PC-9 (cell line): Measurements from ENCODE around the gene CHSY1. TPM values are rescaled to one million over a fixed set of nuclear protein-coding genes. Genes with fewer than 3 reads are reported as not detected.

Source experiments
- BruUV-seq: library from RNA; stranded (reverse); fragments of 400-500 nt; replicated peaks from 2 replicates; lab custom pipeline; 2021; lab: Mats Ljungman, UMichigan
- CTCF ChIA-PET: fragments of 300-600 bp; sonication (Branson Sonifier 250); formaldehyde crosslinking; loops from one replicate; lab custom pipeline; 2022; ENCODE audit warnings: antibody characterized with exemption; lab: Charles Lee
- POLR2A ChIA-PET: fragments of 300-600 bp; sonication (Branson Sonifier 250); formaldehyde crosslinking; loops from one replicate; lab custom pipeline; 2022; ENCODE audit warnings: antibody characterized with exemption; ENCODE audit not compliant: unreplicated experiment; lab: Charles Lee
- DNase-seq, 2 experiments: peaks; one replicate each; pipeline versions ENCODE4 v3.0.0 to v3.0.0-alpha.2; 2015 to 2022; ENCODE audit warnings: mixed read lengths in 1 of 2
- H2AFZ ChIP-seq: fragments of 200-600 bp; sonication (generic); 2 replicates; pipeline ENCODE4 v1.8.1; 2017; ENCODE audit warnings: antibody characterized with exemption
- H3F3A ChIP-seq: fragments of 200-600 bp; sonication (generic); 2 replicates; pipeline ENCODE4 v1.8.1; 2017; ENCODE audit warnings: antibody characterized with exemption, mild to moderate bottlenecking, low read depth; ENCODE audit not compliant: insufficient read depth
- H3K27ac ChIP-seq: fragments of 200-600 bp; sonication (generic); 2 replicates; pipeline ENCODE4 v1.6.1; 2016; ENCODE audit warnings: mixed run types
- H3K27me3 ChIP-seq: fragments of 200-600 bp; sonication (generic); 2 replicates; pipeline ENCODE4 v1.6.1; 2016; ENCODE audit warnings: low read depth, mixed run types; ENCODE audit not compliant: insufficient read depth
- H3K36me3 ChIP-seq: fragments of 200-600 bp; sonication (generic); 2 replicates; pipeline ENCODE4 v1.6.1; 2016; ENCODE audit warnings: low read depth, mixed run types
- H3K4me1 ChIP-seq: fragments of 200-600 bp; sonication (generic); replicated peaks from 2 replicates; pipeline ENCODE4 v1.6.1; 2016; ENCODE audit warnings: mixed run types; ENCODE audit not compliant: insufficient read depth
- H3K4me2 ChIP-seq: fragments of 200-600 bp; sonication (generic); 2 replicates; pipeline ENCODE4 v1.6.1; 2017; ENCODE audit warnings: mixed run types
- H3K4me3 ChIP-seq: fragments of 200-600 bp; sonication (generic); 2 replicates; pipeline ENCODE4 v1.6.1; 2016; ENCODE audit warnings: mixed run types
- H3K79me2 ChIP-seq: fragments of 200-600 bp; sonication (generic); 2 replicates; pipeline ENCODE4 v1.6.1; 2017; ENCODE audit warnings: low read depth, mixed run types
- H3K9me2 ChIP-seq: fragments of 200-600 bp; sonication (generic); 2 replicates; pipeline ENCODE4 v1.8.1; 2017; ENCODE audit warnings: mild to moderate bottlenecking; ENCODE audit not compliant: insufficient read depth
- H3K9me3 ChIP-seq: fragments of 200-600 bp; sonication (generic); 2 replicates; pipeline ENCODE4 v1.8.1; 2016; ENCODE audit warnings: low read depth; ENCODE audit not compliant: insufficient read depth
- H4K20me1 ChIP-seq: fragments of 200-600 bp; sonication (generic); 2 replicates; pipeline ENCODE4 v1.8.1; 2017; ENCODE audit not compliant: insufficient read depth
- EZH2 ChIP-seq: fragments of 200-600 bp; sonication (generic); IDR thresholded peaks from 2 replicates; pipeline ENCODE4 v1.8.0; 2017; ENCODE audit warnings: antibody characterized with exemption, low read depth
- intact Hi-C: fragments of 100-400 bp; cut with micrococcal nuclease; formaldehyde crosslinking; loops from one replicate; pipeline ENCODE4 v1.10.0; 2022; ENCODE audit not compliant: unreplicated experiment
- total RNA-seq: library from RNA; stranded (reverse); gene quantifications from 2 replicates; pipeline ENCODE4 v1.2.3, GENCODE V29; 2021
- TF ChIP-seq, protein P1 (sequence below): fragments of 200-600 bp; sonication (generic); conservative IDR thresholded peaks from 2 replicates; pipeline ENCODE4 v1.6.1; 2017; ENCODE audit warnings: mixed run types, antibody characterized with exemption, mild to moderate bottlenecking, moderate library complexity

The CHSY1 gene
- total RNA-seq, 1 experiment from 2014 or later, result 10.7 TPM

DNA sequence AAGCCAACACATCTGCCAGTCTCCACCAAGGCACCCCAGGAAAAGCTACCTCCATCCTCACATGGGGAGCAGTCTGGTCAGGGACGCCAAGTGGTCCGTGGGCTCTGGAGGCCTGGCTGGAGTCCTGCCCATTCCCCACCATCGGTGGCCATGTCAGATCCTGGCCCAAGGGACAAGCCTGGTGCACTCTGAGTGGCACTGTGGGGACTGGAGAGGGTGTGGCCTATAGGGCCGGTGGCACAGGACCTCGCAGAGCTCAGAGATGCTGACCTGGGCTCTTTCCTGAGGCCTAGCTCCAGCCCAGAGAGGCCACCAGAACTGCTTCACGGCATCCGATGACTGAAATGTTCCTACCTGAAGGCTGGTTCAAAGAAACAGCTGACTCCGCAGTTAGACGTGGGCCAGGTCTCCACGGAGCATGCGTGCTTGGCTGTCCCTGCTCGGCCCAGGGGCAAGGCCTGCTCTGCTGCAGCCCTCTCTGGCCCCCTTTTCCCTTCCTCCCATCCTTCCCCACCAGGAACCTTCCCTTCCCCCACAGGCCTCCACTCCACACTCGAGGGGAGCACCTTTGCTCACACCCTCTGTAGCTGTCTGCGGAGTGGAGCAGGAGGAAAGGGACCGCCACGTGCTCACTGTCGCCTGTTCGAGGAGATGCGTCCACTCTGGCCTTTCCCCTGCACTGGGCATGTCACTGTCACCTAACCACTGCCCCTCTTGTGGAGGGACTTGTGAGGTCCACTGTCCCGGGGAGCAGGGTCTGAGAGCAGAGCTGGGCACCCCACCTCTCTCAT lies 119.3 kb downstream of the CHSY1 start:
- ChIA-PET CTCF (no interaction called here), POLR2A (no interaction called here)
- TF ChIP-seq EZH2, result no peak
- TF ChIP-seq, protein P1, sequence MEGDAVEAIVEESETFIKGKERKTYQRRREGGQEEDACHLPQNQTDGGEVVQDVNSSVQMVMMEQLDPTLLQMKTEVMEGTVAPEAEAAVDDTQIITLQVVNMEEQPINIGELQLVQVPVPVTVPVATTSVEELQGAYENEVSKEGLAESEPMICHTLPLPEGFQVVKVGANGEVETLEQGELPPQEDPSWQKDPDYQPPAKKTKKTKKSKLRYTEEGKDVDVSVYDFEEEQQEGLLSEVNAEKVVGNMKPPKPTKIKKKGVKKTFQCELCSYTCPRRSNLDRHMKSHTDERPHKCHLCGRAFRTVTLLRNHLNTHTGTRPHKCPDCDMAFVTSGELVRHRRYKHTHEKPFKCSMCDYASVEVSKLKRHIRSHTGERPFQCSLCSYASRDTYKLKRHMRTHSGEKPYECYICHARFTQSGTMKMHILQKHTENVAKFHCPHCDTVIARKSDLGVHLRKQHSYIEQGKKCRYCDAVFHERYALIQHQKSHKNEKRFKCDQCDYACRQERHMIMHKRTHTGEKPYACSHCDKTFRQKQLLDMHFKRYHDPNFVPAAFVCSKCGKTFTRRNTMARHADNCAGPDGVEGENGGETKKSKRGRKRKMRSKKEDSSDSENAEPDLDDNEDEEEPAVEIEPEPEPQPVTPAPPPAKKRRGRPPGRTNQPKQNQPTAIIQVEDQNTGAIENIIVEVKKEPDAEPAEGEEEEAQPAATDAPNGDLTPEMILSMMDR, result no peak
- Histone ChIP-seq H3K27ac (no peak overlapping the region), H2AFZ (no peak overlapping the region), H3K4me1 (no peaks in the 10 kb centered on the region), H3F3A (no peaks in the 10 kb centered on the region), H3K9me2 (no peaks in the 10 kb centered on the region), H3K4me3 (no peak overlapping the region), H3K9me3 (no peaks in the 10 kb centered on the region), H4K20me1 (no peaks in the 10 kb centered on the region), H3K27me3 (no peaks in the 10 kb centered on the region), H3K36me3 (no peaks in the 10 kb centered on the region), H3K79me2 (no peaks in the 10 kb centered on the region), H3K4me2 (no peak overlapping the region)
- no peak for DNase-seq
- intact Hi-C loops, result no loop called here
- no TSS peak for BruUV-seq

DNA sequence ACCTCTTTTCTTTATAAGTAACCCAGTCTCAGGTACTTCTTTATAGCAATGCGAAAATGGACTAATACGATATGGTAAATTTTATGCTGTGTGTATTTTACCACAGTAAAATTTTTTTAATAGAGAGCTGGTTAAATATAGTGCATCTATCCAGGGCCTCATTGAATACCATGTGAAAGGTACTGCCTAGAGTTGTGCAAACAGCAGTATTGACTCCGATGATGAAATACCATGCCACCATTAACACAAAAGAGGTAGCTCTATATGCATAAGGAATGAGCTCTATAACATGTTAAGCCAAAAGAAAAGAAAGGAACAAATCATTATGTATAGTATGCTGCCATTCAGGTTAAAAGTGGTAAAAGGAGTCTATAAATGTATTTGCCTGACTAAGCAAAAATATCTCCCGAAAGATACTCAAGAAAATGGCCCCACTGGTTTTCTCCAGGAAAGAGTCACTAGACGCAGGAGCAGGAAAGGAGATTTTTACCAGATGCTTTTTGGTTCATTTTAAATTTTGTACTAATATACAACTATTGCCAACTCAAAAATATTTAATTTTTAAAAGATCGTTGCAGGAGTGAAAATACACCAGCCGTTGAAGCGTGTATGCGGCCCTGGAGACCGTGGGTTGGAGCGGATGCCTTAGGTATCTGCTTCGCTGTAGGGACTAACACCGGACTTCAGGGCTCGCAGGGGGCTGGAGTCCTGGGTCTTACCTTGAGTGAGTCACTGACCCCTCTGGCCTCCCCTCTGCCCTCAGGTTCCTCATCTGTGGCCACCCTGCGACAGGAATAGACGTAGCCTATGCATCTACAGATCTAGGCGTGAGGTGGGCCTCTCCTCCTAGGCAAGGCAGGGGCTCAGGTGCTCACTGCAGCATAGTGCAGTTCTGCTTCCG lies 120.1 kb downstream of the CHSY1 start:
- CTCF ChIA-PET, result no interaction called here
- no peak overlapping the region for H2AFZ ChIP-seq
- no peak for DNase-seq
- POLR2A ChIA-PET, result no interaction called here
- no peak overlapping the region for H3K4me3 ChIP-seq
- no peaks in the 10 kb centered on the region for H4K20me1 ChIP-seq
- H3K4me2 ChIP-seq, result no peak overlapping the region
- H3K9me3 ChIP-seq, result no peaks in the 10 kb centered on the region
- H3K36me3 ChIP-seq, result no peaks in the 10 kb centered on the region
- H3K9me2 ChIP-seq, result no peaks in the 10 kb centered on the region
- intact Hi-C loops, result no loop called here
- H3K27ac ChIP-seq, result no peak overlapping the region
- BruUV-seq, result no TSS peak
- no peaks in the 10 kb centered on the region for H3K27me3 ChIP-seq
- H3K4me1 ChIP-seq, result no peaks in the 10 kb centered on the region
- TF ChIP-seq EZH2, result no peak
- TF ChIP-seq, protein P1, result no peak
- H3F3A ChIP-seq, result no peaks in the 10 kb centered on the region
- no peaks in the 10 kb centered on the region for H3K79me2 ChIP-seq

DNA sequence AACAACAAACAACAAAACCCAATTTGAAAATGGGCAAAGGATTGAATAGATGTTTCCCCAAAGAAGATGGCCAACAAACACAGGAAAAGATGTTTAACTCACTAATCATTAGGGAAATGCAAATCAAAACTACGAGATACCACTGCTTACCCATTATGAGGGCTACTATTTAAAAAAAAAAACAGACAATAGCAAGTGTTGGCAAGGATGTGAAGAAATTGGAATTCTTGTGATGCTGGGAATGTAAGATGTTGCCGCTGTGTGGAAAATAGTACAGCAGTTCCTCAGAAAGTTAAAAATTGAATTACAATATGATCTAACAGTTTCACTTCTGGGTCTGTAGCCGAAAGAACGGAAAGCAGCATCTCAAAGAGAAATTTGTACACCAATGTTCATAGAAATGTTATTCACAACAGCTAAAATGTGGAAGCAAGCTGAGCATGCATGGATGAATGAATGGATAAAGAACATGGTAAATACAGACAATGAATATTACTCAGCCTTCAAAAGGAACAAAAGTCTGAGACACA lies 121.9 kb downstream of the CHSY1 start:
- no peak overlapping the region for H3K4me2 ChIP-seq
- no peak overlapping the region for H3K27ac ChIP-seq
- intact Hi-C loops, result no loop called here
- no peaks in the 10 kb centered on the region for H3K4me1 ChIP-seq
- H3F3A ChIP-seq, result no peaks in the 10 kb centered on the region
- no peaks in the 10 kb centered on the region for H3K9me3 ChIP-seq
- no peaks in the 10 kb centered on the region for H4K20me1 ChIP-seq
- H2AFZ ChIP-seq, result no peak overlapping the region
- no peaks in the 10 kb centered on the region for H3K36me3 ChIP-seq
- no peak for DNase-seq
- no peak for TF ChIP-seq EZH2
- TF ChIP-seq, protein P1, result no peak
- no peaks in the 10 kb centered on the region for H3K9me2 ChIP-seq
- no TSS peak for BruUV-seq
- CTCF ChIA-PET, result no interaction called here
- no peaks in the 10 kb centered on the region for H3K27me3 ChIP-seq
- no peak overlapping the region for H3K4me3 ChIP-seq
- H3K79me2 ChIP-seq, result no peaks in the 10 kb centered on the region
- POLR2A ChIA-PET, result interaction anchor here (0.6 kb wide), 1 partner anchor 42 kb away, joined by 8 read pairs; no protein-coding TSS in a partner anchor
